Left ventricle myocardium inferior (tissue), 1 donor: ENCODE measurements around the gene SLIT1. TPM values are rescaled to one million over a fixed set of nuclear protein-coding genes. Genes with fewer than 3 reads are reported as not detected.

ENCODE experiments used
- DNase-seq: peaks from one replicate; pipeline ENCODE4 v3.0.0-alpha.2; 2020
- H3K27ac ChIP-seq: fragments of 200-600 bp; replicated peaks from 2 replicates; pipeline ENCODE4 v1.8.0; 2021
- H3K27me3 ChIP-seq: fragments of 200-600 bp; 2 replicates; pipeline ENCODE4 v1.8.0; 2021; ENCODE audit warnings: low read depth
- H3K36me3 ChIP-seq: fragments of 200-600 bp; 2 replicates; pipeline ENCODE4 v1.8.0; 2021
- H3K4me1 ChIP-seq: fragments of 200-600 bp; 2 replicates; pipeline ENCODE4 v1.8.0; 2021
- H3K4me3 ChIP-seq: fragments of 200-600 bp; 2 replicates; pipeline ENCODE4 v1.8.0; 2021; ENCODE audit warnings: mild to moderate bottlenecking, moderate library complexity
- H3K9me3 ChIP-seq: fragments of 200-600 bp; replicated peaks from 2 replicates; pipeline ENCODE4 v1.8.0; 2021
- intact Hi-C: fragments of 100-400 bp; cut with micrococcal nuclease; formaldehyde crosslinking; loops from one replicate; pipeline ENCODE4 v1.11.0; 2022
- total RNA-seq: library from RNA; stranded (reverse); fragmentation: NEBNext Ultra II Directional; extraction: Animal tissue kit (Norgen Biotek cat#: 25700); gene quantifications from one replicate; pipeline ENCODE4 v1.2.1, GENCODE V29; 2021
- TF ChIP-seq, protein P1 (sequence below): fragments of 200-600 bp; IDR thresholded peaks from 2 replicates; pipeline ENCODE4 v1.8.0; 2021; ENCODE audit warnings: antibody characterized with exemption, mild to moderate bottlenecking, borderline replicate concordance
- donor health status: DM: no; HTN: yes; CAD: no; lungs with severe emphysema.

The SLIT1 gene
- total RNA-seq, 1 donor from 2014 or later: 0.08 TPM

- TF ChIP-seq, protein P1, sequence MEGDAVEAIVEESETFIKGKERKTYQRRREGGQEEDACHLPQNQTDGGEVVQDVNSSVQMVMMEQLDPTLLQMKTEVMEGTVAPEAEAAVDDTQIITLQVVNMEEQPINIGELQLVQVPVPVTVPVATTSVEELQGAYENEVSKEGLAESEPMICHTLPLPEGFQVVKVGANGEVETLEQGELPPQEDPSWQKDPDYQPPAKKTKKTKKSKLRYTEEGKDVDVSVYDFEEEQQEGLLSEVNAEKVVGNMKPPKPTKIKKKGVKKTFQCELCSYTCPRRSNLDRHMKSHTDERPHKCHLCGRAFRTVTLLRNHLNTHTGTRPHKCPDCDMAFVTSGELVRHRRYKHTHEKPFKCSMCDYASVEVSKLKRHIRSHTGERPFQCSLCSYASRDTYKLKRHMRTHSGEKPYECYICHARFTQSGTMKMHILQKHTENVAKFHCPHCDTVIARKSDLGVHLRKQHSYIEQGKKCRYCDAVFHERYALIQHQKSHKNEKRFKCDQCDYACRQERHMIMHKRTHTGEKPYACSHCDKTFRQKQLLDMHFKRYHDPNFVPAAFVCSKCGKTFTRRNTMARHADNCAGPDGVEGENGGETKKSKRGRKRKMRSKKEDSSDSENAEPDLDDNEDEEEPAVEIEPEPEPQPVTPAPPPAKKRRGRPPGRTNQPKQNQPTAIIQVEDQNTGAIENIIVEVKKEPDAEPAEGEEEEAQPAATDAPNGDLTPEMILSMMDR: no peak
- Histone ChIP-seq H3K9me3 (no peaks in the 10 kb centered on the region), H3K4me3 (no peak overlapping the region), H3K27ac (no peak overlapping the region), H3K4me1 (peaks cover 6% of the 10 kb centered on the region), H3K27me3 (peaks cover 77% of the 10 kb centered on the region), H3K36me3 (no peaks in the 10 kb centered on the region)
- DNase-seq: no peak
- intact Hi-C loops: no loop called here
These were observed 61.5 kb downstream of the SLIT1 start for GRCh38 chr10:97124211-97124610.

GRCh38 chr10:97123765-97124164 is 62.0 kb downstream of the SLIT1 start:
- no peak overlapping the region for H3K27ac ChIP-seq
- no peak for DNase-seq
- no peaks in the 10 kb centered on the region for H3K36me3 ChIP-seq
- no peak overlapping the region for H3K4me3 ChIP-seq
- intact Hi-C loops: no loop called here
- peaks cover 6% of the 10 kb centered on the region for H3K4me1 ChIP-seq
- TF ChIP-seq, protein P1: no peak
- peaks cover 77% of the 10 kb centered on the region for H3K27me3 ChIP-seq
- H3K9me3 ChIP-seq: no peaks in the 10 kb centered on the region

- H3K4me3 ChIP-seq: no peak overlapping the region
- H3K4me1 ChIP-seq: no peaks in the 10 kb centered on the region
- intact Hi-C loops: no loop called here
- DNase-seq: no peak
- no peaks in the 10 kb centered on the region for H3K9me3 ChIP-seq
- H3K27ac ChIP-seq: no peak overlapping the region
- peaks cover 59% of the 10 kb centered on the region for H3K27me3 ChIP-seq
- TF ChIP-seq, protein P1: no peak
- H3K36me3 ChIP-seq: no peaks in the 10 kb centered on the region
These were observed 64.7 kb downstream of the SLIT1 start for GRCh38 chr10:97121041-97121440.

- Histone ChIP-seq H3K36me3 (no peaks in the 10 kb centered on the region), H3K4me1 (no peaks in the 10 kb centered on the region), H3K27ac (no peak overlapping the region), H3K9me3 (no peaks in the 10 kb centered on the region), H3K27me3 (peaks cover 59% of the 10 kb centered on the region), H3K4me3 (no peak overlapping the region)
- TF ChIP-seq, protein P1: no peak
- intact Hi-C loops: no loop called here
- DNase-seq: no peak
These were observed 65.4 kb downstream of the SLIT1 start for GRCh38 chr10:97120370-97120769.

- no peaks in the 10 kb centered on the region for H3K4me1 ChIP-seq
- no peaks in the 10 kb centered on the region for H3K9me3 ChIP-seq
- intact Hi-C loops: no loop called here
- H3K4me3 ChIP-seq: no peak overlapping the region
- H3K27ac ChIP-seq: no peak overlapping the region
- H3K27me3 ChIP-seq: peaks cover 60% of the 10 kb centered on the region
- TF ChIP-seq, protein P1: no peak
- no peaks in the 10 kb centered on the region for H3K36me3 ChIP-seq
- DNase-seq: no peak
These were observed 66.6 kb downstream of the SLIT1 start for GRCh38 chr10:97119058-97119745.
